Left kidney (tissue), 2 donors: ENCODE results near the gene C2CD2. TPM values are rescaled to one million over a fixed set of nuclear protein-coding genes. Genes with fewer than 3 reads are reported as not detected.

Experiments used
- DNase-seq: peaks from one replicate; pipeline ENCODE4 v3.0.0-alpha.2; 2013
- polyA plus RNA-seq: library from polyadenylated mRNA; unstranded; fragments of 120-200 nt; gene quantifications from one replicate; pipeline ENCODE4 v1.2.1, GENCODE V29; 2013; ENCODE audit not compliant: insufficient read length

The C2CD2 gene
- polyA plus RNA-seq, 1 donor = 18.7 TPM

GRCh38 chr21:41866274-41866809 is 87.5 kb downstream of the C2CD2 start:
- DNase-seq = no peak

GRCh38 chr21:41865002-41865777 is 88.6 kb downstream of the C2CD2 start:
- no peak for DNase-seq

GRCh38 chr21:41864311-41865001 is 89.4 kb downstream of the C2CD2 start:
- DNase-seq = no peak

GRCh38 chr21:41863439-41863740 is 90.4 kb downstream of the C2CD2 start:
- DNase-seq = no peak

GRCh38 chr21:41861987-41862386 is 91.8 kb downstream of the C2CD2 start:
- DNase-seq = no peak

- DNase-seq = no peak
Measured at GRCh38 chr21:41861255-41861654, 92.6 kb downstream of the C2CD2 start.

GRCh38 chr21:41859297-41859980 is 94.4 kb downstream of the C2CD2 start:
- DNase-seq = no peak

GRCh38 chr21:41858466-41859296 is 95.1 kb downstream of the C2CD2 start:
- DNase-seq = no peak

- no peak for DNase-seq
Measured at GRCh38 chr21:41857771-41858300, 96.0 kb downstream of the C2CD2 start.

GRCh38 chr21:41856572-41856971 is 97.2 kb downstream of the C2CD2 start:
- DNase-seq = no peak

GRCh38 chr21:41854426-41854995 is 99.3 kb downstream of the C2CD2 start:
- DNase-seq = no peak

GRCh38 chr21:41852929-41853320 is 100.9 kb downstream of the C2CD2 start:
- no peak for DNase-seq

GRCh38 chr21:41852151-41852928 is 101.5 kb downstream of the C2CD2 start:
- DNase-seq = no peak

- DNase-seq = no peak
Measured at GRCh38 chr21:41851090-41851790, 102.6 kb downstream of the C2CD2 start.

- DNase-seq = no peak
Measured at GRCh38 chr21:41850085-41850484, 103.7 kb downstream of the C2CD2 start.

GRCh38 chr21:41848958-41849580 is 104.7 kb downstream of the C2CD2 start:
- DNase-seq = no peak

GRCh38 chr21:41848533-41848932 is 105.3 kb downstream of the C2CD2 start:
- DNase-seq = no peak

- DNase-seq = no peak
Measured at GRCh38 chr21:41847066-41847804, 106.6 kb downstream of the C2CD2 start.

- DNase-seq = no peak
Measured at GRCh38 chr21:41846536-41846935, 107.3 kb downstream of the C2CD2 start.
